ENCODE measurements around the gene HSD17B2. TPM values are rescaled to one million over a fixed set of nuclear protein-coding genes. Genes with fewer than 3 reads are reported as not detected.

Gene HSD17B2
- total RNA-seq, 1 experiment from 2014 or later, result not detected

GRCh38 chr16:82091241-82091640, 56.2 kb downstream of the HSD17B2 start:
- RAD21 ChIA-PET (ENCODE audit: low non-redundant PET in 1 of 2, low total read pairs in 2 of 2, uncharacterized antibody in 2 of 2, unreplicated experiment in 2 of 2), result no interaction called here
- no peak overlapping the region for H3K9ac ChIP-seq (ENCODE audit: low read length)
- H3K27me3 ChIP-seq (ENCODE audit: insufficient read depth, low read length), result peaks cover 93% of the 10 kb centered on the region
- no peaks in the 10 kb centered on the region for H4K20me1 ChIP-seq (ENCODE audit: insufficient read depth)
- ATAC-seq, result no peak
- BruUV-seq (replicated peaks), result no TSS peak
- no peaks in the 10 kb centered on the region for H3K79me2 ChIP-seq (ENCODE audit: insufficient read depth, low read length)
- H3K4me1 ChIP-seq (ENCODE audit: control insufficient read depth in 1 of 2, insufficient read depth in 2 of 2, low read length in 2 of 2), result no peaks in the 10 kb centered on the region
- H3K4me3 ChIP-seq (replicated peaks in 1 of 2; ENCODE audit: low read depth in 1 of 2, low read length in 2 of 2), result no peak overlapping the region
- no peaks in the 10 kb centered on the region for H3K36me3 ChIP-seq (ENCODE audit: control insufficient read depth in 1 of 2, insufficient read depth in 2 of 2, low read length in 2 of 2)
- intact Hi-C loops (cut with micrococcal nuclease), result no loop called here
- H3K9me3 ChIP-seq (ENCODE audit: control insufficient read depth in 1 of 2, insufficient read depth in 1 of 2, low read depth in 1 of 2, low read length in 2 of 2), result no peaks in the 10 kb centered on the region
- no peak overlapping the region for H3K4me2 ChIP-seq (ENCODE audit: low read length)
- DNase-seq (ENCODE audit: low read depth, low spot score), result no peak
- TF ChIP-seq ZNF274 (IDR thresholded peaks at IDR 0.05; ENCODE audit: low read depth, low read length) (no peak), SIN3A (IDR thresholded peaks at IDR 0.05; ENCODE audit: low read depth) (no peak), MAX (IDR thresholded peaks at IDR 0.05) (no peak), CTCF (IDR thresholded peaks at IDR 0.05 in 2 of 3, conservative IDR thresholded peaks at IDR 0.05 in 1 of 3; ENCODE audit: borderline replicate concordance in 1 of 3, insufficient read depth in 1 of 3, low read depth in 2 of 3, low read length in 2 of 3) (no peak), RAD21 (IDR thresholded peaks at IDR 0.05; ENCODE audit: low read depth) (no peak), FOSL1 (IDR thresholded peaks at IDR 0.05; ENCODE audit: low read depth) (no peak), CBX3 (IDR thresholded peaks at IDR 0.05; ENCODE audit: low read depth) (no peak), SRF (IDR thresholded peaks at IDR 0.05; ENCODE audit: low read depth) (no peak), JUND (IDR thresholded peaks at IDR 0.05) (no peak), REST (IDR thresholded peaks at IDR 0.05; ENCODE audit: low read depth) (no peak), ATF3 (IDR thresholded peaks at IDR 0.05) (no peak), CEBPB (IDR thresholded peaks at IDR 0.05; ENCODE audit: low read depth) (no peak), ZBTB33 (IDR thresholded peaks at IDR 0.05; ENCODE audit: extremely low read depth, insufficient replicate concordance, low read length) (no peak)
- CTCF ChIA-PET, result no interaction called here
- no peak overlapping the region for H2AFZ ChIP-seq (ENCODE audit: low read depth, low read length, poor library complexity, severe bottlenecking)
- no peaks in the 10 kb centered on the region for H3K9me2 ChIP-seq (ENCODE audit: insufficient read depth)
- POLR2A ChIA-PET, result no interaction called here
- H3K27ac ChIP-seq (ENCODE audit: low read depth, low read length), result no peak overlapping the region
